SIG-M5 treated with dmso at 0.1 percent for 504 hours (cell line): Measurements from ENCODE around the gene CREB1.
A peak's percentile ranks its signal among the peaks of the same experiment; 100 is the strongest.

Source experiments
- DNase-seq: peaks from one replicate; lab custom pipeline; 2025; ENCODE audit not compliant: unreplicated experiment; lab: John Stamatoyannopoulos, UW

Gene CREB1

GRCh38 chr2:207503234-207503633, 26.5 kb upstream of the CREB1 start:
- no peak for DNase-seq

- no peak for DNase-seq
Observed at GRCh38 chr2:207504513-207505170, 25.1 kb upstream of the CREB1 start.

GRCh38 chr2:207505171-207505570, 24.6 kb upstream of the CREB1 start:
- DNase-seq = no peak

GRCh38 chr2:207505728-207506127, 24.0 kb upstream of the CREB1 start:
- peak; percentile 73 for DNase-seq

- no peak for DNase-seq
Observed at GRCh38 chr2:207506426-207506825, 23.3 kb upstream of the CREB1 start.

GRCh38 chr2:207510148-207510547, 19.6 kb upstream of the CREB1 start:
- DNase-seq = no peak

GRCh38 chr2:207511851-207512250, 17.9 kb upstream of the CREB1 start:
- no peak for DNase-seq

GRCh38 chr2:207512356-207512755, 17.4 kb upstream of the CREB1 start:
- DNase-seq = no peak

GRCh38 chr2:207513551-207514257, 16.1 kb upstream of the CREB1 start:
- DNase-seq = no peak

GRCh38 chr2:207514451-207514850, 15.3 kb upstream of the CREB1 start:
- no peak for DNase-seq

GRCh38 chr2:207515671-207516070, 14.1 kb upstream of the CREB1 start:
- no peak for DNase-seq

- DNase-seq = no peak
Observed at GRCh38 chr2:207516206-207516605, 13.6 kb upstream of the CREB1 start.

GRCh38 chr2:207523005-207523404, 6.8 kb upstream of the CREB1 start:
- no peak for DNase-seq

- DNase-seq = no peak
Observed at GRCh38 chr2:207525296-207525695, 4.5 kb upstream of the CREB1 start.

- peak; percentile 26 for DNase-seq
Observed at GRCh38 chr2:207528980-207529329, 807 bp upstream of the CREB1 start.

- DNase-seq = peak; percentile 83
Observed at GRCh38 chr2:207530160-207531031, 634 bp downstream of the CREB1 start.

GRCh38 chr2:207531032-207531952, 1.5 kb downstream of the CREB1 start:
- peak; percentile 7 for DNase-seq

- DNase-seq = no peak
Observed at GRCh38 chr2:207532676-207533075, 2.9 kb downstream of the CREB1 start.

- no peak for DNase-seq
Observed at GRCh38 chr2:207533461-207534008, 3.8 kb downstream of the CREB1 start.

- no peak for DNase-seq
Observed at GRCh38 chr2:207534417-207534816, 4.7 kb downstream of the CREB1 start.

- no peak for DNase-seq
Observed at GRCh38 chr2:207539470-207539869, 9.7 kb downstream of the CREB1 start.
